ENCODE results near the gene LARGE1. TPM values are rescaled to one million over a fixed set of nuclear protein-coding genes. Genes with fewer than 3 reads are reported as not detected.
A peak's percentile ranks its signal among the peaks of the same experiment; 100 is the strongest.

Gene LARGE1
- 2.4 and 2.9 TPM in 2 replicates for total RNA-seq

DNA sequence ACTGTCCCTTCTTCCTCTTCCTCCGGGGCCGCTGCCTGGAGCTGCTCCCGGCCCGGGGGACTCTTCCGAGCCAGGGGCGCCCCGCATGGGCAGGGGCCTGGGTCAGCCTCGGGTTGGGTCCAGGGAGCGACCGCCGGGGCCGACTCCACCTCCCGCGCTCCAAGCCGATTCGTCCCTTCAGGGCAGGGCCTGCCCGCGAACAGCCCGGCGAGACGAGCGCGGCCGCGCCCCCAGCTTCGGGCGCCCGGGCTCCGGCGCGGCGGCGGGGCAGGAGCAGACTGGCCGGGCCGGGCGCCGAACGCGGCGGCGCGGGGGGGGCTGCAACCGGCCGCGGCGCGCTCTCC is at the start of gene LARGE1:
LARGE1 (minus strand) TSS at position 280 of the 344 bp plus-strand sequence.
- H3K4me3 ChIP-seq (ENCODE audit: low read depth, low read length) = peak within 1 kb of the TSS; percentile 59
- H3K27me3 ChIP-seq (ENCODE audit: control insufficient read depth, insufficient read depth, low read length) = peaks cover 3% of the 10 kb centered on the region
- H3K36me3 ChIP-seq (ENCODE audit: control insufficient read depth, insufficient read depth, low read length) = no peaks in the 10 kb centered on the region
- no peak for FAIRE-seq
- DNase-seq (ENCODE audit: low read depth) = no peak
- TF ChIP-seq, protein P1, sequence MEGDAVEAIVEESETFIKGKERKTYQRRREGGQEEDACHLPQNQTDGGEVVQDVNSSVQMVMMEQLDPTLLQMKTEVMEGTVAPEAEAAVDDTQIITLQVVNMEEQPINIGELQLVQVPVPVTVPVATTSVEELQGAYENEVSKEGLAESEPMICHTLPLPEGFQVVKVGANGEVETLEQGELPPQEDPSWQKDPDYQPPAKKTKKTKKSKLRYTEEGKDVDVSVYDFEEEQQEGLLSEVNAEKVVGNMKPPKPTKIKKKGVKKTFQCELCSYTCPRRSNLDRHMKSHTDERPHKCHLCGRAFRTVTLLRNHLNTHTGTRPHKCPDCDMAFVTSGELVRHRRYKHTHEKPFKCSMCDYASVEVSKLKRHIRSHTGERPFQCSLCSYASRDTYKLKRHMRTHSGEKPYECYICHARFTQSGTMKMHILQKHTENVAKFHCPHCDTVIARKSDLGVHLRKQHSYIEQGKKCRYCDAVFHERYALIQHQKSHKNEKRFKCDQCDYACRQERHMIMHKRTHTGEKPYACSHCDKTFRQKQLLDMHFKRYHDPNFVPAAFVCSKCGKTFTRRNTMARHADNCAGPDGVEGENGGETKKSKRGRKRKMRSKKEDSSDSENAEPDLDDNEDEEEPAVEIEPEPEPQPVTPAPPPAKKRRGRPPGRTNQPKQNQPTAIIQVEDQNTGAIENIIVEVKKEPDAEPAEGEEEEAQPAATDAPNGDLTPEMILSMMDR (IDR thresholded peaks at IDR 0.05; ENCODE audit: insufficient read depth, low read length, severe bottlenecking) = no peak

DNA sequence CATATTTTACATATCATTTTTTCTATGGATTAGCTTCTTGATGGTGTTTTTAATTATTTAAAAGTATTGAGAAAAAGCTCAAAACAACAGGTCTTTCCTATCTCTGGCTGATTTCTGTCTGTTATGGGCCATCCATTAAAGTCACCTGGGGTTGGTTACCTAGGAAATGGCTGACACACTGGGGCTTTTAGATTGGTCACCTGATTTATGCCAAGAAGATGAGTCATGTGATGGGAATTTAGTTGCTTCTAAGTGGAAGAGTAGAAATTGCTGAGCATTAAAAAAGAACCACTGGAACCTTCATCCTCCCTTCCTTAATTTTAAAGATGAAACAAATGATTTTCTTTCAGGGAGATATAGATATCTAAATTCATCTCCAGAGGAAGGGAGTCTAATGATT is 48.8 kb upstream of the LARGE1 start:
- peak; percentile 45 for DNase-seq (ENCODE audit: low read depth)
- no peak overlapping the region for H3K4me3 ChIP-seq (ENCODE audit: low read depth, low read length)
- H3K36me3 ChIP-seq (ENCODE audit: control insufficient read depth, insufficient read depth, low read length) = no peaks in the 10 kb centered on the region
- TF ChIP-seq, protein P1 (IDR thresholded peaks at IDR 0.05; ENCODE audit: insufficient read depth, low read length, severe bottlenecking) = no peak
- H3K27me3 ChIP-seq (ENCODE audit: control insufficient read depth, insufficient read depth, low read length) = no peaks in the 10 kb centered on the region
- no peak for FAIRE-seq

DNA sequence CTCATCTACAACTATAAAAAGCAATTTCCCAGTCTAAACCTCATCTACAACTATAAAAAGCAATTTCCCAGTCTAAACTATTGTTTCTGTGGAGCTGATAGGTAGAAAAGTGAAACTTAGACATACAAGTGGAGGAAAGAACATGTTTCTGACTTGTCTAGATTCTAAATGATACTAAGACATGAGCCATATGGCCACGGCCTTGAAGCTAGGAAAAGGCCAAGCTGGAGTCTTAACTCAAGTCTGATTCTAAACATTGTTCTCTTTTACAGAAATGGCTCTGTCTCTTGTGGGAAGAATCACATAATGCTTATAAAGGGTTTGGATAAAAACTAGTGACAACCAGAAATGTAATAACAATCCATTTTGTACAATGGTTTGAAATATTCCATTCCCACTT is 43.8 kb upstream of the LARGE1 start:
- Histone ChIP-seq H3K4me3 (ENCODE audit: low read depth, low read length) (no peak overlapping the region), H3K27me3 (ENCODE audit: control insufficient read depth, insufficient read depth, low read length) (no peaks in the 10 kb centered on the region), H3K36me3 (ENCODE audit: control insufficient read depth, insufficient read depth, low read length) (no peaks in the 10 kb centered on the region)
- FAIRE-seq (no peak), DNase-seq (ENCODE audit: low read depth) (no peak)
- TF ChIP-seq, protein P1 (IDR thresholded peaks at IDR 0.05; ENCODE audit: insufficient read depth, low read length, severe bottlenecking) = no peak

DNA sequence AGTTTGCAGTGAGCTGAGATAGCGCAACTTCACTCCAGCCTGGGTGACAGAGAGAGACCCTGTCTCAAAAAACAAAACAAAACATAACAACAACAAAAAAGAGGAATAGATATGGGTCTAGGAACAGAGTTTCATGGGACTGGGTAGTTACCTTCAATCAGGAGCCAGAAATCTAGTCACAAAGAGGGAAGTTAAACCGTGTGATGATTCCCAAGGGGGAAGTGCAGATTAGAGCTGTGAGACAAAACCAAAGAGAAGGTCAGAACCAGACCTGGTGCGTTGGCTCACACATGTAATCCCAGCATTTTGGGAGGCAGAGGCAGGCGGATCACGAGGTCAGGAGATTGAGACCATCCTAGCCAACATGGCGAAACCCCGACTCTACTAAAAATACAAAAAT is 42.1 kb upstream of the LARGE1 start:
- Histone ChIP-seq H3K36me3 (ENCODE audit: control insufficient read depth, insufficient read depth, low read length) (no peaks in the 10 kb centered on the region), H3K4me3 (ENCODE audit: low read depth, low read length) (no peak overlapping the region), H3K27me3 (ENCODE audit: control insufficient read depth, insufficient read depth, low read length) (no peaks in the 10 kb centered on the region)
- DNase-seq (ENCODE audit: low read depth) (no peak), FAIRE-seq (no peak)
- TF ChIP-seq, protein P1 (IDR thresholded peaks at IDR 0.05; ENCODE audit: insufficient read depth, low read length, severe bottlenecking) = no peak

DNA sequence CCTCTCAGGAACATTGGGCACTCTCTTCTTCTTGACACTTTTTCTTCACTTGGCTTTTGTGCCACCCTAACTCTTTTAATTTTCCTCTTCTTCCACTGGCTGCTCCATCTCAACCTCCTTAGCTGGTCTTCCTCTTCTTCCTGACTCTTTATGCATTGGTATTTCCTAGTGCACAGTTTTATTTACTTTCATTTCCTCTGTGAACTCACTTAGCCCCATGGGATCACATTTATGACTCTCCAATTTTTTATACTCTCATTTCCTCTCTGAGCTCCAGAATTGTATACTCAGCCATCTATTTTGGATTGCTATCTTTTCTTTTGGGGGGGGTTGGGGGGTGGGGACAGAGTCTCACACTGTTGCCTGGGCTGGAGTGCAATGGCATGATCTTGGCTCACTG is 38.5 kb upstream of the LARGE1 start:
- TF ChIP-seq, protein P1 (IDR thresholded peaks at IDR 0.05; ENCODE audit: insufficient read depth, low read length, severe bottlenecking) = no peak
- no peaks in the 10 kb centered on the region for H3K27me3 ChIP-seq (ENCODE audit: control insufficient read depth, insufficient read depth, low read length)
- DNase-seq (ENCODE audit: low read depth) (no peak), FAIRE-seq (no peak)
- no peaks in the 10 kb centered on the region for H3K36me3 ChIP-seq (ENCODE audit: control insufficient read depth, insufficient read depth, low read length)
- no peak overlapping the region for H3K4me3 ChIP-seq (ENCODE audit: low read depth, low read length)

DNA sequence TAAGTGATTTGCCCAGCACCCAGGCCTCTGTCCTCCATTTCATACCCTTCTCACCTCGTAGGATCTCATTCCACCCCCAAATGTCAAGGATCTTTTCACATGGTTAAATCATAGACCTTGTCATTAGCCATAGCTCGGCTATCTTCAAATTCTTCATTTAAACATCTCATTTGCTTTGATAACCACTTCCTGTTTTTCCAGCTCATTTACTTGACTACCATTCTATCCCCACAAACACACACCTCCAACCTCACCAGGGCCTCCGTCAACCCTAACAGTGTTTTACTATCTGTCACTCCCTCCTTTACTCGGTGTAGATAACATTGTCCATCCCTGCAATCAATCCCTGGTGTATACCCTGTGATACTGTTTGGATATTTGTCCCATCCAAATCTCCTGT is 36.8 kb upstream of the LARGE1 start:
- Histone ChIP-seq H3K36me3 (ENCODE audit: control insufficient read depth, insufficient read depth, low read length) (no peaks in the 10 kb centered on the region), H3K4me3 (ENCODE audit: low read depth, low read length) (no peak overlapping the region), H3K27me3 (ENCODE audit: control insufficient read depth, insufficient read depth, low read length) (no peaks in the 10 kb centered on the region)
- TF ChIP-seq, protein P1 (IDR thresholded peaks at IDR 0.05; ENCODE audit: insufficient read depth, low read length, severe bottlenecking) = no peak
- DNase-seq (ENCODE audit: low read depth) (no peak), FAIRE-seq (no peak)
